Activated CD4-positive, alpha-beta T cell treated with anti-CD3 and anti-CD28 coated beads, Interleukin-2, amount 10 ng/mL, durations not matched to agents 7 days and 5 days (primary cell): ENCODE measurements around the gene BCORL1. TPM values are rescaled to one million over a fixed set of nuclear protein-coding genes. Genes with fewer than 3 reads are reported as not detected.
A peak's percentile ranks its signal among the peaks of the same experiment; 100 is the strongest.

ENCODE experiments used
- CTCF ChIA-PET: fragments of 350-600 bp; sonication (Branson Sonifier 250); formaldehyde crosslinking; loops from one replicate; lab custom pipeline; 2021; ENCODE audit warnings: antibody characterized with exemption; lab: Charles Lee
- POLR2A ChIA-PET: fragments of 350-600 bp; sonication (Branson Sonifier 250); formaldehyde crosslinking; loops from one replicate; lab custom pipeline; 2021; ENCODE audit warnings: antibody characterized with exemption; lab: Charles Lee
- DNase-seq: peaks from one replicate; pipeline ENCODE4 v3.0.0-alpha.2; 2020
- H3K27ac Mint-ChIP-seq: one replicate; pipeline ENCODE4 v1.8.0; 2021; ENCODE audit warnings: mild to moderate bottlenecking, moderate library complexity, mixed read lengths
- H3K27me3 Mint-ChIP-seq: one replicate; pipeline ENCODE4 v1.8.0; 2021; ENCODE audit warnings: mixed read lengths
- H3K36me3 Mint-ChIP-seq: one replicate; pipeline ENCODE4 v1.8.0; 2021; ENCODE audit warnings: low read depth, mixed read lengths
- H3K4me1 Mint-ChIP-seq: one replicate; pipeline ENCODE4 v1.8.0; 2021; ENCODE audit warnings: mixed read lengths
- H3K4me3 Mint-ChIP-seq: one replicate; pipeline ENCODE4 v1.8.0; 2021; ENCODE audit warnings: mild to moderate bottlenecking, moderate library complexity, mixed read lengths
- H3K9me3 Mint-ChIP-seq: one replicate; pipeline ENCODE4 v1.8.0; 2021; ENCODE audit warnings: mixed read lengths
- total RNA-seq, 2 experiments: library from RNA; stranded (reverse); gene quantifications; one replicate each; pipeline ENCODE4 v1.2.3, GENCODE V29; 2021

The BCORL1 gene
- total RNA-seq, 2 experiments from 2014 or later, result 4.0 to 4.5 TPM

GRCh38 chrX:129954804-129955203 lies 27.6 kb upstream of the BCORL1 start:
- no peak overlapping the region for H3K27ac Mint-ChIP-seq
- H3K36me3 Mint-ChIP-seq, result peaks cover 2% of the 10 kb centered on the region
- POLR2A ChIA-PET, result no interaction called here
- no peak for DNase-seq
- CTCF ChIA-PET, result interaction anchor here (1.0 kb wide), 1 partner anchor 43 kb away, joined by 3 read pairs; no protein-coding TSS in a partner anchor
- H3K4me1 Mint-ChIP-seq, result peaks cover 33% of the 10 kb centered on the region
- no peaks in the 10 kb centered on the region for H3K9me3 Mint-ChIP-seq
- peaks cover 10% of the 10 kb centered on the region for H3K27me3 Mint-ChIP-seq
- no peak overlapping the region for H3K4me3 Mint-ChIP-seq

- H3K27me3 Mint-ChIP-seq, result peaks cover 10% of the 10 kb centered on the region
- H3K27ac Mint-ChIP-seq, result no peak overlapping the region
- H3K9me3 Mint-ChIP-seq, result no peaks in the 10 kb centered on the region
- POLR2A ChIA-PET, result no interaction called here
- H3K36me3 Mint-ChIP-seq, result peaks cover 2% of the 10 kb centered on the region
- CTCF ChIA-PET, result interaction anchor here (0.5 to 1.2 kb wide), 3 partner anchors 8 to 112 kb away, joined by 3 read pairs; partner anchors contain the start of gene ZDHHC9
- no peak for DNase-seq
- H3K4me3 Mint-ChIP-seq, result peak overlapping the region; percentile 30
- H3K4me1 Mint-ChIP-seq, result peaks cover 36% of the 10 kb centered on the region
Observed at GRCh38 chrX:129955682-129956081, 26.8 kb upstream of the BCORL1 start.

GRCh38 chrX:129956145-129956544 lies 26.3 kb upstream of the BCORL1 start:
- no peak for DNase-seq
- Mint-ChIP-seq H3K27me3 (peaks cover 10% of the 10 kb centered on the region), H3K9me3 (no peaks in the 10 kb centered on the region), H3K4me3 (peak overlapping the region; percentile 27), H3K36me3 (peaks cover 2% of the 10 kb centered on the region), H3K27ac (no peak overlapping the region), H3K4me1 (peaks cover 38% of the 10 kb centered on the region)
- ChIA-PET POLR2A (no interaction called here), CTCF (interaction anchor here (0.5 to 1.2 kb wide), 3 partner anchors 9 to 112 kb away, joined by 3 read pairs; partner anchors contain the start of gene ZDHHC9)

- H3K4me1 Mint-ChIP-seq, result peaks cover 45% of the 10 kb centered on the region
- DNase-seq, result no peak
- peak overlapping the region; percentile 56 for H3K4me3 Mint-ChIP-seq
Observed at GRCh38 chrX:129956765-129957164, 25.7 kb upstream of the BCORL1 start.

GRCh38 chrX:129957241-129958082 lies 25.0 kb upstream of the BCORL1 start:
- H3K36me3 Mint-ChIP-seq, result peaks cover 2% of the 10 kb centered on the region
- CTCF ChIA-PET, result interaction anchor here (0.8 to 1.5 kb wide), 4 partner anchors 10 to 41 kb away, joined by 3 to 8 read pairs (median 4); no protein-coding TSS in a partner anchor
- peaks cover 43% of the 10 kb centered on the region for H3K4me1 Mint-ChIP-seq
- peaks cover 10% of the 10 kb centered on the region for H3K27me3 Mint-ChIP-seq
- H3K27ac Mint-ChIP-seq, result peak overlapping the region; percentile 54
- POLR2A ChIA-PET, result no interaction called here
- H3K9me3 Mint-ChIP-seq, result no peaks in the 10 kb centered on the region
- peak; percentile 31 for DNase-seq
- H3K4me3 Mint-ChIP-seq, result peak overlapping the region; percentile 55

More at GRCh38 chrX:129956765-129957164, 25.7 kb upstream of the BCORL1 start:
- no peak overlapping the region for H3K27ac Mint-ChIP-seq
- ChIA-PET CTCF (interaction anchor here (0.8 to 1.5 kb wide), 4 partner anchors 10 to 41 kb away, joined by 3 to 8 read pairs (median 4); no protein-coding TSS in a partner anchor), POLR2A (no interaction called here)
- H3K36me3 Mint-ChIP-seq, result peaks cover 2% of the 10 kb centered on the region
- H3K27me3 Mint-ChIP-seq, result peaks cover 10% of the 10 kb centered on the region
- H3K9me3 Mint-ChIP-seq, result no peaks in the 10 kb centered on the region

GRCh38 chrX:129958083-129958465 lies 24.4 kb upstream of the BCORL1 start:
- CTCF ChIA-PET, result interaction anchor here (1.3 to 1.5 kb wide), 2 partner anchors 21 to 40 kb away, joined by 4 to 8 read pairs; no protein-coding TSS in a partner anchor
- H3K36me3 Mint-ChIP-seq, result no peaks in the 10 kb centered on the region
- POLR2A ChIA-PET, result no interaction called here

GRCh38 chrX:129958814-129959492 lies 23.5 kb upstream of the BCORL1 start:
- CTCF ChIA-PET, result no interaction called here

More at GRCh38 chrX:129958083-129958465, 24.4 kb upstream of the BCORL1 start:
- no peak for DNase-seq
- Mint-ChIP-seq H3K27me3 (peaks cover 7% of the 10 kb centered on the region), H3K4me1 (peaks cover 39% of the 10 kb centered on the region), H3K9me3 (no peaks in the 10 kb centered on the region), H3K4me3 (peak overlapping the region; percentile 55), H3K27ac (no peak overlapping the region)

GRCh38 chrX:129959493-129959832 lies 23.0 kb upstream of the BCORL1 start:
- ChIA-PET POLR2A (no interaction called here), CTCF (interaction anchor here (2.6 kb wide), 1 partner anchor 13 kb away, joined by 6 read pairs; no protein-coding TSS in a partner anchor)
- H3K9me3 Mint-ChIP-seq, result no peaks in the 10 kb centered on the region
- DNase-seq, result no peak
- no peaks in the 10 kb centered on the region for H3K36me3 Mint-ChIP-seq
- H3K4me1 Mint-ChIP-seq, result peaks cover 35% of the 10 kb centered on the region
- H3K4me3 Mint-ChIP-seq, result no peak overlapping the region
- no peak overlapping the region for H3K27ac Mint-ChIP-seq
- H3K27me3 Mint-ChIP-seq, result peaks cover 7% of the 10 kb centered on the region

More at GRCh38 chrX:129958814-129959492, 23.5 kb upstream of the BCORL1 start:
- Mint-ChIP-seq H3K4me3 (no peak overlapping the region), H3K27ac (no peak overlapping the region), H3K27me3 (peaks cover 7% of the 10 kb centered on the region), H3K9me3 (no peaks in the 10 kb centered on the region), H3K4me1 (peaks cover 35% of the 10 kb centered on the region), H3K36me3 (no peaks in the 10 kb centered on the region)
- POLR2A ChIA-PET, result no interaction called here
- DNase-seq, result no peak

- DNase-seq, result peak; percentile 78
- H3K4me1 Mint-ChIP-seq, result peaks cover 32% of the 10 kb centered on the region
- POLR2A ChIA-PET, result interaction anchor here (0.7 kb wide), 1 partner anchor 64 kb away, joined by 4 read pairs; no protein-coding TSS in a partner anchor
- no peaks in the 10 kb centered on the region for H3K27me3 Mint-ChIP-seq
- peak overlapping the region; percentile 60 for H3K4me3 Mint-ChIP-seq
- no peaks in the 10 kb centered on the region for H3K36me3 Mint-ChIP-seq
- H3K9me3 Mint-ChIP-seq, result no peaks in the 10 kb centered on the region
- H3K27ac Mint-ChIP-seq, result peak overlapping the region; percentile 92
- CTCF ChIA-PET, result interaction anchor here (0.6 to 2.6 kb wide), 5 partner anchors 9 to 63 kb away, joined by 3 to 14 read pairs (median 3); no protein-coding TSS in a partner anchor
Observed at GRCh38 chrX:129961180-129962083, 21.0 kb upstream of the BCORL1 start.

- CTCF ChIA-PET, result no interaction called here
- DNase-seq, result no peak
- H3K9me3 Mint-ChIP-seq, result no peaks in the 10 kb centered on the region
- no peak overlapping the region for H3K4me3 Mint-ChIP-seq
- no peak overlapping the region for H3K27ac Mint-ChIP-seq
- peaks cover 20% of the 10 kb centered on the region for H3K4me1 Mint-ChIP-seq
- no peaks in the 10 kb centered on the region for H3K36me3 Mint-ChIP-seq
- no peaks in the 10 kb centered on the region for H3K27me3 Mint-ChIP-seq
- POLR2A ChIA-PET, result no interaction called here
Observed at GRCh38 chrX:129963729-129964128, 18.7 kb upstream of the BCORL1 start.

- no peak for DNase-seq
- Mint-ChIP-seq H3K27me3 (no peaks in the 10 kb centered on the region), H3K36me3 (no peaks in the 10 kb centered on the region), H3K4me1 (peaks cover 12% of the 10 kb centered on the region), H3K27ac (no peak overlapping the region), H3K9me3 (no peaks in the 10 kb centered on the region), H3K4me3 (no peak overlapping the region)
- POLR2A ChIA-PET, result no interaction called here
- CTCF ChIA-PET, result no interaction called here
Observed at GRCh38 chrX:129965166-129965565, 17.3 kb upstream of the BCORL1 start.

GRCh38 chrX:129968968-129969367 lies 13.5 kb upstream of the BCORL1 start:
- Mint-ChIP-seq H3K27me3 (peaks cover 10% of the 10 kb centered on the region), H3K27ac (no peak overlapping the region), H3K4me3 (no peak overlapping the region), H3K36me3 (no peaks in the 10 kb centered on the region), H3K9me3 (no peaks in the 10 kb centered on the region), H3K4me1 (no peaks in the 10 kb centered on the region)
- DNase-seq, result no peak
- ChIA-PET POLR2A (no interaction called here), CTCF (no interaction called here)
